WI38 (cell line): ENCODE data around the gene ERBB4.
"Not testable (repeated sequence)": the region's sequence is repeated elsewhere in the genome, so short reads cannot be mapped to it uniquely, and the experiment has no call there.

Experiments used
- H3K4me3 ChIP-seq: 2 replicates; pipeline ENCODE4 v1.5.1; 2011; ENCODE audit warnings: low read depth, mild to moderate bottlenecking, control low read depth, low read length
- CTCF ChIP-seq: IDR thresholded peaks from 2 replicates; pipeline ENCODE4 v1.5.1; 2012; ENCODE audit warnings: low read depth, mild to moderate bottlenecking, control low read depth, low read length

ERBB4 gene

GRCh38 chr2:212465456-212465855, 73.1 kb downstream of the ERBB4 start:
- H3K4me3 ChIP-seq: no peak overlapping the region
- no peak for TF ChIP-seq CTCF

GRCh38 chr2:212461708-212462107, 76.9 kb downstream of the ERBB4 start:
- not testable (repeated sequence) for H3K4me3 ChIP-seq

- no peak for TF ChIP-seq CTCF
- no peak overlapping the region for H3K4me3 ChIP-seq
Observed at GRCh38 chr2:212454149-212454548, 84.5 kb downstream of the ERBB4 start.

GRCh38 chr2:212451786-212452231, 86.8 kb downstream of the ERBB4 start:
- TF ChIP-seq CTCF: no peak
- H3K4me3 ChIP-seq: no peak overlapping the region

- no peak overlapping the region for H3K4me3 ChIP-seq
- no peak for TF ChIP-seq CTCF
Observed at GRCh38 chr2:212448698-212449097, 89.9 kb downstream of the ERBB4 start.

GRCh38 chr2:212441821-212442220, 96.8 kb downstream of the ERBB4 start:
- no peak for TF ChIP-seq CTCF
- no peak overlapping the region for H3K4me3 ChIP-seq

GRCh38 chr2:212441141-212441540, 97.5 kb downstream of the ERBB4 start:
- no peak overlapping the region for H3K4me3 ChIP-seq
- no peak for TF ChIP-seq CTCF

- TF ChIP-seq CTCF: no peak
- no peak overlapping the region for H3K4me3 ChIP-seq
Observed at GRCh38 chr2:212428681-212429478, 109.7 kb downstream of the ERBB4 start.
